Measurements from ENCODE around the gene SLC5A11.

DNA sequence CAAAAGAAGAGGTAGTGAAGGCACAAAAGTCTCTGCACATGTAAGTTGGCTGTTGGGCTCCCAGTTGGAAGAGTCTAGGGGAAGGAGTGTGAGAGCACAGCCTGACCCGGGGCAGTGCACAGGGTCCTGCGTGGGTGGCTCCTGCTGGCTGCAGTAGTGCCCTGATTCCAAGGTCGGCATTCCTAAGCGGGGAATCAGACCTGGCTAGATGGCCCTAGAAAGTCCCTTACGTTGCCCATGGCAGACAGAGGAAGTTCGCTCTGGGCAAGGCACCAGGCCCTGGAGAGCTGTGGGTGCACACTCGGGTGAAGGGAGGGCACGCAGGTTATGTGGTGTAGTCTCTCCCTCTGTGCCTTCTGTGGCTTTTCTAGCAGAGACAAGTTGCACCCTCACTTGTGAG lies 22.8 kb upstream of the SLC5A11 start:
- no peak for TF ChIP-seq EP300 (IDR thresholded peaks at IDR 0.05; ENCODE audit: borderline replicate concordance)
- no peak for TF ChIP-seq EGR1 (IDR thresholded peaks at IDR 0.05)
- TF ChIP-seq REST (IDR thresholded peaks at IDR 0.05; ENCODE audit: low read depth), result no peak
- TF ChIP-seq TCF12 (IDR thresholded peaks at IDR 0.05; ENCODE audit: low read depth), result no peak
- TF ChIP-seq CEBPB (IDR thresholded peaks at IDR 0.05), result no peak
- TF ChIP-seq ZBTB7A (IDR thresholded peaks at IDR 0.05; ENCODE audit: low read depth), result no peak
- TF ChIP-seq MAX (IDR thresholded peaks at IDR 0.05), result no peak
- no peak for TF ChIP-seq USF1 (IDR thresholded peaks at IDR 0.05)
- TF ChIP-seq NFIC (IDR thresholded peaks at IDR 0.05), result no peak
- no peak for TF ChIP-seq YY1 (IDR thresholded peaks at IDR 0.05; ENCODE audit: low read depth)
- TF ChIP-seq TAF1 (IDR thresholded peaks at IDR 0.05; ENCODE audit: low read depth), result no peak

Data from Ishikawa (cell line).